Measurements from ENCODE around the gene KRT31.
"Not testable (repeated sequence)": the region's sequence is repeated elsewhere in the genome, so short reads cannot be mapped to it uniquely, and the experiment has no call there.

The KRT31 gene

GRCh38 chr17:41386227-41386626, 11.2 kb downstream of the KRT31 start:
- H3K27me3 ChIP-seq (ENCODE audit: insufficient read depth, low read length): no peaks in the 10 kb centered on the region
- TF ChIP-seq EZH2 (IDR thresholded peaks at IDR 0.05; ENCODE audit: borderline replicate concordance, low read length) (no peak), CTCF (IDR thresholded peaks at IDR 0.05; ENCODE audit: low read length) (no peak)
- no peak overlapping the region for H2AFZ ChIP-seq (ENCODE audit: low read length)
- 0 out of 2 replicates have a peak, but pooled peaks cover 4% of the 10 kb centered on the region for H3K9me3 ChIP-seq (ENCODE audit: low read length)
- no peaks in the 10 kb centered on the region for H3K79me2 ChIP-seq (ENCODE audit: insufficient read depth, low read length)
- H3K36me3 ChIP-seq (ENCODE audit: insufficient read depth, low read length): no peaks in the 10 kb centered on the region
- H3K9ac ChIP-seq (ENCODE audit: low read length): no peak overlapping the region
- no peaks in the 10 kb centered on the region; the same call in 1 of the 2 replicates for H3K9me2 ChIP-seq (ENCODE audit: low read depth, low read length)
- no peak overlapping the region for H3K27ac ChIP-seq (ENCODE audit: low read depth, low read length, poor library complexity, severe bottlenecking)
- H4K20me1 ChIP-seq (ENCODE audit: insufficient read depth, low read length): no peaks in the 10 kb centered on the region
- no peaks in the 10 kb centered on the region for H3K4me1 ChIP-seq (ENCODE audit: insufficient read depth, low read length, severe bottlenecking)
- no peaks in the 10 kb centered on the region for H3F3A ChIP-seq (ENCODE audit: insufficient read depth, low read length)
- H3K4me3 ChIP-seq (ENCODE audit: low read depth, low read length, poor library complexity, severe bottlenecking): no peak overlapping the region
- no peak overlapping the region for H3K4me2 ChIP-seq (ENCODE audit: low read length)

GRCh38 chr17:41383690-41384089, 13.7 kb downstream of the KRT31 start:
- Histone ChIP-seq H3K4me1 (ENCODE audit: insufficient read depth, low read length, severe bottlenecking) (no peaks in the 10 kb centered on the region), H3K27me3 (ENCODE audit: insufficient read depth, low read length) (no peaks in the 10 kb centered on the region)

GRCh38 chr17:41382394-41382793, 15.0 kb downstream of the KRT31 start:
- Histone ChIP-seq H3K9ac (ENCODE audit: low read length) (no peak overlapping the region), H3K4me2 (ENCODE audit: low read length) (no peak overlapping the region)

More at GRCh38 chr17:41383690-41384089, 13.7 kb downstream of the KRT31 start:
- Histone ChIP-seq H3F3A (ENCODE audit: insufficient read depth, low read length) (no peaks in the 10 kb centered on the region), H3K9ac (ENCODE audit: low read length) (no peak overlapping the region), H2AFZ (ENCODE audit: low read length) (no peak overlapping the region), H3K79me2 (ENCODE audit: insufficient read depth, low read length) (no peaks in the 10 kb centered on the region), H3K9me2 (ENCODE audit: low read depth, low read length) (no peaks in the 10 kb centered on the region; the same call in 1 of the 2 replicates), H3K27ac (ENCODE audit: low read depth, low read length, poor library complexity, severe bottlenecking) (no peak overlapping the region), H3K9me3 (ENCODE audit: low read length) (0 out of 2 replicates have a peak, but pooled peaks cover 4% of the 10 kb centered on the region), H4K20me1 (ENCODE audit: insufficient read depth, low read length) (no peaks in the 10 kb centered on the region), H3K4me2 (ENCODE audit: low read length) (no peak overlapping the region), H3K36me3 (ENCODE audit: insufficient read depth, low read length) (no peaks in the 10 kb centered on the region), H3K4me3 (ENCODE audit: low read depth, low read length, poor library complexity, severe bottlenecking) (no peak overlapping the region)
- TF ChIP-seq CTCF (IDR thresholded peaks at IDR 0.05; ENCODE audit: low read length) (no peak), EZH2 (IDR thresholded peaks at IDR 0.05; ENCODE audit: borderline replicate concordance, low read length) (no peak)

GRCh38 chr17:41381943-41382342, 15.5 kb downstream of the KRT31 start, which contains the start of gene KRT34:
KRT34 (minus strand) TSS chr17:41382306; CDS start chr17:41382246, 60 bp downstream.
- not testable (repeated sequence) for H3K4me3 ChIP-seq (ENCODE audit: low read depth, low read length, poor library complexity, severe bottlenecking); H3K36me3 ChIP-seq (ENCODE audit: insufficient read depth, low read length); H3K27me3 ChIP-seq (ENCODE audit: insufficient read depth, low read length); H3K27ac ChIP-seq (ENCODE audit: low read depth, low read length, poor library complexity, severe bottlenecking); H3K9me2 ChIP-seq (ENCODE audit: low read depth, low read length); H3K4me1 ChIP-seq (ENCODE audit: insufficient read depth, low read length, severe bottlenecking); H3K9me3 ChIP-seq (ENCODE audit: low read length); H2AFZ ChIP-seq (ENCODE audit: low read length); H3K4me2 ChIP-seq (ENCODE audit: low read length); H3K9ac ChIP-seq (ENCODE audit: low read length); H3K79me2 ChIP-seq (ENCODE audit: insufficient read depth, low read length); H3F3A ChIP-seq (ENCODE audit: insufficient read depth, low read length); H4K20me1 ChIP-seq (ENCODE audit: insufficient read depth, low read length)

More at GRCh38 chr17:41382394-41382793, 15.0 kb downstream of the KRT31 start:
- no peaks in the 10 kb centered on the region for H3F3A ChIP-seq (ENCODE audit: insufficient read depth, low read length)
- H3K27me3 ChIP-seq (ENCODE audit: insufficient read depth, low read length): no peaks in the 10 kb centered on the region
- H3K4me3 ChIP-seq (ENCODE audit: low read depth, low read length, poor library complexity, severe bottlenecking): no peak overlapping the region
- 0 out of 2 replicates have a peak, but pooled peaks cover 4% of the 10 kb centered on the region for H3K9me3 ChIP-seq (ENCODE audit: low read length)
- H4K20me1 ChIP-seq (ENCODE audit: insufficient read depth, low read length): no peaks in the 10 kb centered on the region
- no peaks in the 10 kb centered on the region for H3K4me1 ChIP-seq (ENCODE audit: insufficient read depth, low read length, severe bottlenecking)
- H3K79me2 ChIP-seq (ENCODE audit: insufficient read depth, low read length): no peaks in the 10 kb centered on the region
- no peak overlapping the region for H2AFZ ChIP-seq (ENCODE audit: low read length)
- no peaks in the 10 kb centered on the region for H3K36me3 ChIP-seq (ENCODE audit: insufficient read depth, low read length)
- no peaks in the 10 kb centered on the region; the same call in 1 of the 2 replicates for H3K9me2 ChIP-seq (ENCODE audit: low read depth, low read length)
- no peak for TF ChIP-seq CTCF (IDR thresholded peaks at IDR 0.05; ENCODE audit: low read length)
- no peak for TF ChIP-seq EZH2 (IDR thresholded peaks at IDR 0.05; ENCODE audit: borderline replicate concordance, low read length)
- H3K27ac ChIP-seq (ENCODE audit: low read depth, low read length, poor library complexity, severe bottlenecking): no peak overlapping the region

GRCh38 chr17:41380091-41380490, 17.3 kb downstream of the KRT31 start:
- H3K27me3 ChIP-seq (ENCODE audit: insufficient read depth, low read length); H3K36me3 ChIP-seq (ENCODE audit: insufficient read depth, low read length); H3K4me1 ChIP-seq (ENCODE audit: insufficient read depth, low read length, severe bottlenecking); H3K4me3 ChIP-seq (ENCODE audit: low read depth, low read length, poor library complexity, severe bottlenecking); H3K9me3 ChIP-seq (ENCODE audit: low read length); H3K9ac ChIP-seq (ENCODE audit: low read length); H3K79me2 ChIP-seq (ENCODE audit: insufficient read depth, low read length); H4K20me1 ChIP-seq (ENCODE audit: insufficient read depth, low read length); H3F3A ChIP-seq (ENCODE audit: insufficient read depth, low read length); H3K27ac ChIP-seq (ENCODE audit: low read depth, low read length, poor library complexity, severe bottlenecking); H2AFZ ChIP-seq (ENCODE audit: low read length); H3K9me2 ChIP-seq (ENCODE audit: low read depth, low read length); H3K4me2 ChIP-seq (ENCODE audit: low read length): not testable (repeated sequence)
